Measurements from ENCODE around the gene FOXP1.

FOXP1 gene

DNA sequence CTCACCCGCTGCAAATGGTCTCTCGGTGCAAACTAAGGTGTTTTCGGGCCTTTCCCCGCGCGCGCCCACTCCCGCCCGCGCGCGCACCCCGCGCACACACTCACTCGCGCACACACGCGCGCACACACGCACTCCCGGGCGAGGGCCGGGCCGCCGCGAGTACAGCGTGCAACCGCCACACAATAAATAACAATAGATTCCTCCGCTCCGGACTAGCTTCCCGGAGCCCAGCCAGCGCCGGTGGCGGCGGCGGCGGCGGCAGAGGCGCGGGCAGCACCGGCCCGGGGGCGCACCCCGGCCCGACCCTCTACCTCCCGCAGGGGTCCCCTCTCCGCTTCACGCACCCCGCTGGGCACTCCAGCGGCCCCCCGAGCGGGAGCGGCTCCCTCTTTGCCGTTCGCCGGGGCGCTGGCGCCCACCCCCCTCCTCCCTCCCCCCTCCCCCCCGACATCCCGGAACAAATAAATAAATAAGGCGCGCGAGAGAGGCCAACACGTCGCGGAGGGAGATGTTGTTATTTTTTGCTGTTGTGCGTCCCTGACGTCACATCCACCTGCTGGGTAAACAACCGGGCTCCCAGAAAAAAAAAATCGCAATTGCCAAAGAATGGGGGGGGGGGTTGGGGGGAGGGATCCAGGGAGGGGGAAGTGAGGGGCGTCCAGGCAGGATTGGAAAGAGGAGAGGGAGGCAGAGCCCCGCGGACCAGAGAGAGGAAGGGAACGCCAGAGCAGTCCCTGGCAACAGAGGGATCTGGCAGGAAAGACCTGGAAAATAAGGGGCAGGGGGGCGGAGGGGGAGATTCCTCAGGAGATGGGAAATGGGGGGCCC is at the start of gene FOXP1:
Gene FOXP1, minus strand, starts transcription at position 163 of the 828 bp plus-strand sequence. CDS start 385,347 bp downstream, outside the sequence.
- DNase-seq = peak; percentile 65

DNA sequence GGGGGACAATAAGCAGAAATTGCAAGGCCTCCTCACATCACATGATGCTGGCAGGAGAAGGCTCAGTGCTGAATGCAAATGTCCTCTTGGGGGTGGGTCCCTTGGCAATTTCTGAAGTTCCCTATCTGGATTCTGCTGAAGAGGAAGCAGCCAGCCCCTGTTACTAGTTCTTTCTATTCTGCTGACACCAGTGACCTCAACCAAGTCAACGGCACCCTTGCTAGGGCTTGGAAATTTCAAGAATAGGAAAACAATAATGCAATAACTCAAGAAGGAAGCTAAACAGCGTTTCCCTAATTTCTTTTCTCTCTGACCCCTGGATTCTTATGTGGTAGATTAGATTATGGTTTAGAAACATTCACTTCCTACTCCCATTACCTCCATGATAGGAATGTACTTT is 46.2 kb upstream of the FOXP1 start:
- no peak for DNase-seq

DNA sequence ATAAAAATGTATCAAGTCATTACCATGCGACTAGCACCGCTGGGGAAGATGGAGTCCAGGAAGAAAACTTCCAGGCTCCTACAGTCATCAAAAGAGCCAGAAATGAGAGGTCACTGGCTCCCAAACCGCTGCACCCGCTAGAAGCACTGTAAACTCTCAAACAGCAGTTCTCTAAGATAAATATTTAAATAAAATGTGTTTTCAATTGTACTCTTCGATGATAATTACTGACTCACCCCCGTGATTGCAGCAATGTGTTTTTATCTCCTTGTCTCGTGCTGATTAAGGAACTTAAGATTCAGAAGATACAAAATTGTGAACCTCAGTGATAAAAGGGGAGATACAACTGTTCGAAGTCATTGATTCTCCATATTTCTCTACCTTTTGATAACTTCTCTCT is 45.8 kb upstream of the FOXP1 start:
- DNase-seq = no peak

DNA sequence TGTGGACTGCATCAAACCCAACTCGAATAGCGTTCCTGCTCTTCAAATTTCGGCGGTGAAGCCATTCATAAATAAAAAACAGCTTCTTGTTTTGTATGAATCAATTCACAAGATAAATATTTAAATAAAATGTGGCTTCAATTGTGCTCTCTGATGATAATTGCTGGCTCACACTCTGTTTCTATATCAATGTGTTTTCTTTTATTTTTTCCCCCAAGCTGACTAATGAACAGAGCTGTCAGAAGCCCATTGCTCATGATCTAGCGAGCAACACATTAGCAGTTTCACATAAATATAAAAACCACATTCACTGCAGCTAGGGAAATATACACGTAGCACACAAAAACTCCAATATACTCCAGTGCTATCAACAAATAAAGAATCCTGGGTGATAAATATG is 45.0 kb upstream of the FOXP1 start:
- no peak for DNase-seq

DNA sequence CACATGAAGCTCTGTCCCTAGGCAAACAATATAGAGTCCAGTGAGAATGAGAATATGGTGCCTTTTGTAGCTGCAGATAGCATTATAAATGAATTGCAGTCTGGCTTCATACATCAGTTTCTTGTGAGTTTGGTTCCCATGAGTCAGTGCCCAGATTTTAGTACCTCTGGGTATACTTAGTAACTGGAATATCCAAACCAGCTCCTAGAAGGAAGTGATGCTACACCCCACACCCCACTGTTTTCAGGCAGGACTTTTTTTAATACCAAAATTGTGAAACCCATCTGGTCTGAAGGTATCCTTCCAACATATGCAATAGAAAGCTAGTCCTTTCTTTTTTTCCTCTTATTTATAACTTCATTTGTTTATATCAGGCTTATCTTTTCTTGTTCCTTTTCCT is 42.1 kb upstream of the FOXP1 start:
- DNase-seq = no peak

DNA sequence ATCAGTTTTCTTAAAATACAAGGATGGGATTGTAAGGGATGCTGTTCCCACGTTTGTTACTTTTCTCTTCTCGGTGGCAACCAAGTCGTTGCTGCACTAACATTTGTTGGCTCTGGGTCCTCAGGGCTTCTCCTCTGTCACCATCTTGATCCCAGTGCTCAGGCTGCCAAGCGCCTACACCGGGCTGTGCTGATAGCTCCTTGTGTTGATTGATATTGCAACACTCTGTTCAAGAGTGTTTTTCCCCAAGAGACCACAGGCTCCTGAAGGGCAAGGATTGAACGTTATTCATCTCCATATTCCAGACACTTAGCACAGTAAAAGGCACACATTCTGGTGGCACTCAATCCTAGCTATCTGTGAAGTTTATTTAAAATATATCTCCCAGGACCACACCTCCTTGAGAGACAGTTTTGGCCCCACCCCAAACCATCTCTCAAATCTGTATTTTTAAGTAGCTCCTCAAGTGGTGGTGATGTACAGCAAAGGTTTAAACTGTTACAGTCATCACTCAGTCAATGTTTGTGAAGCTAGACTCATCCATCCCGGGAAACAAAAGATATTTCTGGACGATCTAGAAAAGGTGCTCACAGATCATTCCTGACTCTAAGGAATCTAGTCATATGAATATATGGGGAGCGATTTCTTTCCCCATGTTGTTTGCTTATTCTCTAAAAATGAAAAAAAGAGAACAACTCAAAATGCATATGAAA is 38.5 kb upstream of the FOXP1 start:
- no peak for DNase-seq

DNA sequence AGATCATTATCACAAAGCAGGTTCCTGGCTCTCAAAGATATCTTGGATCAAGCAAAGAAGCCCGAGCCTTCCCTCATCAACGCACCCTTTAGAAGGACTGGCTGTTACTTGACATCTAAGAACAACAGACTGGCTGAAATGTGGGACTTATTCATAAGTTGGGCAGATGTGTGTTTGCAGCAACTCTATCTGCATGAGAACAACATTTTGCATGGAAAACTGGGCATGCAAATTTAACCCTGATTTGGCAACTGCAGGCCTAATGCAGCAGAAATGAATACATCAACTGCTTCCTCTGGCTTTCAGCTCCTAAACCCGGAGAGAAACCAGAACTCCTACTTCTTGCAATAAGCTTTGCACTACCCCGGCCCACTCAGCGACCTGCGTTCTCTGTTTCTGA is 35.0 kb upstream of the FOXP1 start:
- DNase-seq = no peak

DNA sequence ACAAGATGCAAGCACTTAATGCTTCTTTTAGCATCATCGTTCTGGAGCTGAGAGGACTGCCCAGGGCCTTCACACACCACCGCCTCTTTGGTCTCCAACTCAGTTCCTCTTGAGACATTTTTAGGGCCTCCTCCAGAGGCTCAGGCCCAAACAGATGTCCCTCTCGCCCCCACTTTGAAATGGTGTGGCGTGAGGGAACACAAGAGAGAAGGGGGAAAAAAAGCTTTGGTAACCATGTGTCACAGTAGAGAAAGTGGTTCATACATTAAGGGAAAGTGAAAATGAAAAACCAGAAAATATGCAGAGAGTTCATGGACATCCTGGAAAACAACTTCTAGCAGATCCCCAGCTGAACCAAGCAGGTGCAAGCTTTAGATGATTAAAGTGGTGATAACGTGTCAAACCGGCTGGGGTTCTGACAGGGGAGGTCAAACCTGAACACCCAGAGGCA is 33.1 kb upstream of the FOXP1 start:
- no peak for DNase-seq

DNA sequence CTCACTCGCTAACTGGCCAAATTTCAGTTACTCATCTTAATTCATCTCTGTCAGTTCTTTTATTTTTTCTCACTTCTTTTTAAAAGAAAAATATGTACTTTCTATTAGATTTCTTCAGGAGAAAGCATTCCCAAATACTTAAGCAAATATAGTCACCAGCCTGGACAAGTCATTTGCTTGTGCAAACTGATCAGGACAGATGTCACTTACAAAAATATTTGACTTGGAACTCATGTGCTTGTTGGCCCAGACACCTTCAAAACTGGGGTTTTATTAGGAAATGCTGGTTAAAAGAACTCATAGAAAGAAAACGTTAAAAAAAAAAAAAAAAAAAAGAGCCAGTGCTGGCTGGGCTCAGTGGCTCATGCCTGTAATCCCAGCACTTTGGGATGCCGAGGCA is 31.3 kb upstream of the FOXP1 start:
- DNase-seq = no peak

DNA sequence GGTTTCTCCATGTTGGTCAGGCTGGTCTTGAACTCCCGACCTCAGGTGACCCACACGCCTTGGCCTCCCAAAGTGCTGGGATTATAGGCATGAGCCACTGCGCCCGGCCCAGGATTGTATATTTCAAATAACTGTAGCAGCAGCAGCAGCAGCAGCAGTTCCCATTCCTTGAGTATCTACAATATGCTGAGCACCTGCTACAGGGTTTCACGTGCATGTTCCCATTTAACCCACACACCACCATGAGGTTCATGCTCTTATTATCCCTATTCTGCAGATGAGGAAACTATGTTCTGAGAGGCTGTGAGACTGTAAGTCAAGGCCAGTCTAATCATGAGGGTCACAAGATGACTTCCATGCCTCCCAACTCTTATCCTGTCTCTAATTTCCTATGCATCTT is 30.9 kb upstream of the FOXP1 start:
- no peak for DNase-seq

DNA sequence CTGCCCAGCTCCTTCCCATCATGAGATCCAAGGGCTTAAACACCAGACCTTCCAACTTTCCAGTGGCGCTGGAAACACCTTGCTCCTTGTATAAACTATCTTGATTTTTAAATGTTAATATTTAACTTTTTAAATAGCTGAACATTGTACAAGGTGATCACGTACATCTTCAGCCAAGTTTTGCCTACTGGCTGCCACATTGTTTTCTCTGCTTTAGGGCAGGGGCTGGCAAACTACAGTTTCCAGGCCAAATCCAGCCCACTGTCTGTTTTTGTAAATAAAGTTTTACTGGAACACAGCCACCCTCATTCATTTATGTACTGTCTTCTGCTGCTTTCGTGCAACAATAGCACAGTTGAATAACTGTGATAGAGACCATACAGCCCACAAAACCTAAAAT is 27.6 kb upstream of the FOXP1 start:
- no peak for DNase-seq

DNA sequence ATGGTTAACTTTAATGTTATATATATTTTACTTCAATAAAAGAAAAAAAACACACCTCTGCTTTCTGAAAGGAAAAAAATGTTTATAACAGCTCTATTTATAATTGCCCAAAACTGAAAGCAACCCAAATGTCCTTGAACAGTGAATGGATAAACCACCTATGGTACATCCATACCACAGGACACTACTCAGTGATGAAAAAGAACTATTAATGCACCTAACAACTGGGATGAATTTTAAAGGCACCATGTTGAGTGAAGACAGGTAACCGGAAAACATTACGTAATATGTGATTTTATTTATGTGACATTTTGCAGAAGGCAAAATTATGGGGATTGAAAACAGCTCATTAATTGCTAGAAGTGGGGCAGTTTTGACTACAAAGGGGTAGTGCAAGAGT is 23.8 kb upstream of the FOXP1 start:
- no peak for DNase-seq

DNA sequence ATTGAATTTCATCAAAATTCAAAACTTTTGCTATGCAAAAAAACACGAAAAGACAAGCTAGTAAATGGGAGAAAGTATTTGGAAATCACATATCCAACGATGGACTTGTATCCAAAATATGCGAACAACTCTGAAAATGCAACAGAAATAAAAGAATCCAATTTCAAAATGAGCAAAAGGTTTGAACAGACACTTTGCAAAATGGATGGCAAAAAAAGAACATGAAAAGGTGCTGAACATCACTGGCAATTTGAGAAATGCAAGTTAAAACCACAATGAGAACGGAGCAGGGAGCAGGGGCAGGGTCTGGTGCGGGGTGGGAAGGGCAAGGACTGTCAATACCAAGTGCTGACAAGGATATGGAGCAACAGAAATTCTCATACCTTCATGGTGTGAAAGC is 23.1 kb upstream of the FOXP1 start:
- no peak for DNase-seq

DNA sequence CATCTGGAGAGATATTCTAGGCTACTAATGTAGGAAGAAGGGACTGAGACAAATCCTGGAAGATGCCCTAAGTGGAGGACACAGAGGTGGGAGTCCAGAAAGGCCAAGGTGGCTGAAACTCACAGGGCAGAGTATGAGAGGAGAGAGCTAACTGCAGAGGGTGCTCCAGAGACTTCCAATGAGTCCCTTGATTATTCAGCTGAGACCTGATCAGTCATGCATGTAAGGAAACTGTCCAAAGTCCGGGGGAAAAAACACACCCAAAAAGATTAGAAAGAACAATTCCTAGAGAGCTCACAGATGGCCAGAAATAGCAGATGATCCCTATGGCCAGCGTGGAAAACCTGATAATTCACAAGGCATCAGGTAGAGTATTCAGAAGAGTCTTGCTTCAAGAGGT is 18.7 kb upstream of the FOXP1 start:
- DNase-seq = no peak

DNA sequence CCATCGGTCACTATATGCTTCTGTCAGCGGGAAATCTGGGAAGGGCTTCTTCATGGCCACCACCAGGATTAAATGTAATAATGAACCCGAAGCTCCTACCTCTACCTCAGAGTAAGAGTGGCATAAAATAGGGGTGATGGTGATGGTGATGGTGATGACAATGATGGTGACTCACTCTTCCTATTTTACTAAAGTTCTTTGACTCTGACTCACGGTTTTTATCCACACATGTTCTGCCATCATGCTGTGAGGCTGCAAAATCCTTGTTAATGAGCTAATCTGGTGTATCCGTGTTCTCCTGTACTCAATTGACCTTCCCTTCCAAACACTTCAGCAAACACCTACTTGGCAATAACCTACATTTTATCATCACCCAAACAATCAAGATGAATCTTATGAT is 18.3 kb upstream of the FOXP1 start:
- DNase-seq = no peak

DNA sequence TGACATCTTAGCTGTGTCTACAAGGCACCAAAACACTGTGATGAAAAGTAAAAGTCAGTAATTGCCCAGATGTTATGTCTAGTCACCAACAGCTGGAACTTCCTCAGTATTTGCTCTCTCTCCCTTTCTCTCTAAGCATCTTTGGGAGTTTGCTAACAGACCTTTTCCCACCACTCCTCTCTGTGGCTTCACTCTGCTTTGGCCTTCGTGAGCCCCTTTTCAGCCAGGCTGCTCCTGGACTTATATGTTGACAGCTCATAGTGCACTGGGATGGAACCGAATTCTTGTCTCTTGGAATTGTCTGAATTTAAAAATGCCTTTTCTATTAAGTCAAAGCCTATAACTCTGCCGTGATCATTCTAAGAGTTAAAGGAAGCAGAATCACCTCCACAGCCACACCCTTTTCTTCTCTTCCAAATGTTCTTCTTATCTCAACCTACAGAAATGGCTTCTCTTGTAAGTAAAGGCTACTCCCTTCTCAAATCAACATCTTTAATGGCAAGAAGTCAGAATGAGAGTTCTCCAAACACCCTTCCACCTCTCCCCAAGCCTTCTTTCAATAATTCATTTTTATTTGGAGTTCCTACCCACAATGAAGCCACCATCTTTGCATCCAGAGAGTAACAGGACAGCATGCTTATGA is 17.2 kb upstream of the FOXP1 start:
- DNase-seq = no peak

DNA sequence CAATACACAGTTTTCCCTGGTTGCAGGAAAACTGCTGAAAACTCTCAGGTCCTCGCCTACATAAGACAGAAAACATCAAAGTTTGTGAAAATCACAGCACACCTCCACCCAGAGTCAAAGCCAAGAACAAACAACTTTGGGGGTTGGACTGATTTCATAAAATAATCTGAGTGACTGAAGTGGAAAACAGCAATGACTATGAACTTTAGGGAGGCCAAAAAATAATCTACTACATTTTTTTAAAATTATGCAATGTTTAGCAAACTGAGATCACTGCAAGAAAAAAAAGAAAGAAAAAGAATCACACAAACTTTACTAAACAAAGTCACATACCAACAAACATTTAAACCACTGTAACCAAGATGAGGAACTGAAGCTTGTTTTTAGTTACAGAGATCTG is 15.9 kb upstream of the FOXP1 start:
- DNase-seq = no peak

DNA sequence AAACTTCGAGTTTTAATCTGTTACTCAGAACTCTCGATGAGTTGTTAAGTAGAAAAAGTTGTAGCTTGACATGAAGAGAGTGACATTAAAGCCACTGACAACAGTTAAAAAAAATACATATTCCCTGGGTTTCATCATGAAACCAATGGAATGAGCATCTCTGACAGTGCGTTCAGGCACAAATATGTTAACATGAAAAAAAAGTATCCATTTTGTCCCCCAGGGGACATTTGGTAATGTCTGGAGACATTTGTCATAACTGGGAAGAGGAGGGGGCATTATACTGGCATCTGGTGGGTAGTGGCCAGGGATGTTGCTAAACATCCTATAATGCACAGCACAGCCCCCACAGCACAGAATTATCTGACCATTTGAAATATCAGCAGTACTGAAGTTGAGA is 14.8 kb upstream of the FOXP1 start:
- DNase-seq = no peak

DNA sequence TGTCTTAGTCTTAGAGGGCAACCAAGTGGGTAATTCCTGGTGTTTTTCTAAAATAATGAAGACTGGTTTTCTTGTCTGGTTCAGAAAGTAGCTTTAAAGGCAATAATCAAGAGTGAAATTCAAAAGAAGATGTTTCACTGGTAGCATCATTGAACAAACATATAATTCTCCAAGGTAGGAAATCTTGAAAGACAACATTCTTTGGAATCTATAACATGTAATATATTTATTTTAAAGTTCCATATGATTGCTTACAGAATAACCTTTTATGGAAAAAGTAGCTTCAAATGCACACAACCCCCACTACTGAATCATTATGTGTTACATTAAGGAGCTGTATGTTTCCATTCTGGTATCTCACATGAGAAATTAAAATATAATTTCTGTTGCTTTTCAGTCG is 13.8 kb upstream of the FOXP1 start:
- DNase-seq = no peak

DNA sequence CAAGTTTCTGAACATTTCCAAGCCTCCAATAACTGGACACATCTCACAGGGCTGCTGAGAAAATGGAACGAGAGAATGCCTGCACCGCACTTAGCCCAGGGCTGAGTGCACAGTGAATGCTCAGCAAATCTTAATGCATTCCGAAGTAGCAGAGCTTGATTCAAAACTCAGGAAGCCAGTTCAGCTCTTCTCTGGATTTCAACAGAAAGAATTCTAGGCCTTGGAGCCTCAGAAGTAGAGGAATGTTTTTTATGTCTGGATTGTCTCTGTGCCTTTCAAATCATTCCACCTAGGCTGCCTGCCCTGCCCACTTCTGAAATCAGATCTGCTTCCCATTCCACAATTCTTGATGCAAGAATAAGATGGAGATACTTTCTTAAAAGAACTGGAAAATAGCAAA is 9.6 kb upstream of the FOXP1 start:
- no peak for DNase-seq

DNA sequence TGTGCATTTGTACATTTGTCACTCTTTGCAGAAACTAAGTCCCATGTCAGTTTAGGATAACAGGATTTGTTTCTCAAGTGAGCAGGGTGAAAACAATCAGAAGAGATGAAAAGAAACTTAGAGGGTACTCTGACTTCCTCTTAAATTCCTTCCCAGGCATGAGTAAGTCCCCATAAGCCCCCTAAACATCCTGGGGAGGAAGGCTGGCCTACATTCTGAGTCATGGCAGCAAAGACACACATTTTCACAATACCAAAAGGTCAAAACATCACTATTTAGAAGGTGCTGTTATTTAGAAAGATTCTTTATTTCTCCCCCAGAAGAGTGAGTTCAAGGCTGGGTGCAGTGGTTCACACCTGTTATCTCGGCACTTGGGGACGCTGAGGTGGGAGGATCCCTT is 7.6 kb upstream of the FOXP1 start:
- no peak for DNase-seq

DNA sequence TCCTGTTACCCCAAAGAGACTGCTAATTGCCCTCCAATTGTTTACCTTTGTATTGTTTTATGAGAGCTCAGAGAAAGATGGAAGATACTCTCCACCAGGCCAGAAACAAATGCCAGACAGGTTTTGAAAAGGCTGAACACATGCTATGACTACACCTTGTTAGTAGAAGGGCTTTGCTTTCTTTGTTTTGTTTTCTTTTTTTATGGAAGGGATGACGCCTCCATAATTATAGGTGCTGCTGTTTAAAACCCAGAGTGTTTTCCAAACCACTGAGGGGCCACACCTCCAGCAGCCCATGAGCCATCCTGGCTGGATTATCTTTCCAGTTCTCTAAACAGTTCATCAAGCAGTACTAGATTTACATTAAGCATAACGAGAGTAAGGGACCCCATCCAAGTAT is 5.6 kb upstream of the FOXP1 start:
- no peak for DNase-seq

DNA sequence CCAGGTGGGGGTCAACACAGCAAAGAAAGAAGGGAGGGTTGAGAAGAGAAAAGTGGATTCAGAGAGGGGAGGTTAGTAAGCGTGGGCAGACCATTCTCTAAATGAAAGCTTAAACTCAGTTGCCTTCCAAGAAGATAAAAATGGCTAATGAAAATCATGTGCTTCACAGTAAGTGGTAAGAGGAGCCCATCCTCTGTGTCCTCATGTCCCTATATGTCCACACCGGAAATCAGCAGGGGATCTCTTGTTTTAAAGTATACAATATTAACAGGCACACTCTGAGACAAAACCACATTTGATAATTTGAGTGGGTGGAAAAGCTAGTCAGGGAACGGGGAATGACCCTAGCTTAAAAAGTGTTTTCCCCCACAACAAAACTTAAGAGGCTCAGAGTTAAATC is 4.4 kb upstream of the FOXP1 start:
- DNase-seq = no peak

DNA sequence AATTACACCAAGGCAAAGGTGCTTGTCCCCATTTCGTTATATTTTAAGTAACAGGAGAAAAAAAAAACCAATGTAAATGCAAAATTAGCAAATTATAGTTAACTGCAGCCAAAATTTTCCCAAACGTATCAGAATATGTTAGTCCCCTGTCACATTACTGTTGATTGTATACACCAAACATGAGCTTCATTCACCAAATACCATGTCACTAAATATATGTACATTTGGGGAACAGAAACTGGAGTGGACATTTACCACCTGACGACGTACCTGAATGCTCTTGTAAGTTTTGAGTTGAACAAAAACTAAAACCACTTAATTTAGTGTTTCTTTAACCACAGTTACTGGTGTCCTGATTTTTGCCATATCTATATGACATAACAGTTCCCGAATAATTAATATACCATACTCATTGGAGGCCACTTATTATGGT is 3.3 kb upstream of the FOXP1 start:
- no peak for DNase-seq
